Measurements from ENCODE around the gene GCDH.
A peak's percentile ranks its signal among the peaks of the same experiment; 100 is the strongest.

GCDH gene

DNA sequence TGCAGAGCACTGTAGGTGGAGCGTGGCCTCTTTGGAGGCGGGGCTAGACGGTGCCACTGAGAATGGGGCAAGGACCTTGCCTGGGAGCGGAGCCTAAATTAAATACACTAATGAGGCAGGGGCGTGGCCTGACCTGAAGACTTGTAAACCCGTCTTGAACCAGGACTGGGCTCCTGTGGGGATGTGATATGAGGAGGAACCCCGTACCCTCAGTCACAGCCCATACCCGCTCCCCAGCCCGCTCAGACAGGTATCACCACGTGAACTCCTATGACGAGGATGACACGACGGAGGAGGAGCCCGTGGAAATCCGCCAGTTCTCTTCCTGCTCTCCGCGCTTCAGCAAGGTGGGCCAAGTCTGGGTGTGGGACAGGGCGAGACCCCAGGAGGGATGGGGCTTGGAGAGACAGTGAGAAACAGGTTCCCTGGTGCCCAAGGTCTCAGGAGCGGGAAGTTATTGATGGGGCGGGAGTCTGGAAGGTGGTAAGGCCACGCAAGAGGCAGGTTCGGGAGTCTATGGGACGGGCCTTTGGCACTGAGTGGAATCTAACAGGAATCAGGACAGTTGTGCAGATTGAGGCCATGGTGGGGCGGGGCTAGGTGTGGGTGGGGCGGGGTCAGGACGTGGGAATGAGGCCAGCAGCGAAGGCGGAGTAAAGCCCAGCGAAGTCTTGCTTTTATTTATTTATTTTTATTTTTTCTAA is 24.4 kb upstream of the GCDH start:
- DNase-seq (ENCODE audit: low spot score), result no peak
- in situ Hi-C loops (cut with MboI; ENCODE audit: low sequenced_read_pairs, unreplicated experiment), result no loop called here
- TF ChIP-seq, protein P1, sequence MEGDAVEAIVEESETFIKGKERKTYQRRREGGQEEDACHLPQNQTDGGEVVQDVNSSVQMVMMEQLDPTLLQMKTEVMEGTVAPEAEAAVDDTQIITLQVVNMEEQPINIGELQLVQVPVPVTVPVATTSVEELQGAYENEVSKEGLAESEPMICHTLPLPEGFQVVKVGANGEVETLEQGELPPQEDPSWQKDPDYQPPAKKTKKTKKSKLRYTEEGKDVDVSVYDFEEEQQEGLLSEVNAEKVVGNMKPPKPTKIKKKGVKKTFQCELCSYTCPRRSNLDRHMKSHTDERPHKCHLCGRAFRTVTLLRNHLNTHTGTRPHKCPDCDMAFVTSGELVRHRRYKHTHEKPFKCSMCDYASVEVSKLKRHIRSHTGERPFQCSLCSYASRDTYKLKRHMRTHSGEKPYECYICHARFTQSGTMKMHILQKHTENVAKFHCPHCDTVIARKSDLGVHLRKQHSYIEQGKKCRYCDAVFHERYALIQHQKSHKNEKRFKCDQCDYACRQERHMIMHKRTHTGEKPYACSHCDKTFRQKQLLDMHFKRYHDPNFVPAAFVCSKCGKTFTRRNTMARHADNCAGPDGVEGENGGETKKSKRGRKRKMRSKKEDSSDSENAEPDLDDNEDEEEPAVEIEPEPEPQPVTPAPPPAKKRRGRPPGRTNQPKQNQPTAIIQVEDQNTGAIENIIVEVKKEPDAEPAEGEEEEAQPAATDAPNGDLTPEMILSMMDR (IDR thresholded peaks at IDR 0.05; ENCODE audit: borderline replicate concordance, control extremely low read depth, extremely low read depth, insufficient read depth, missing control alignments), result no peak

DNA sequence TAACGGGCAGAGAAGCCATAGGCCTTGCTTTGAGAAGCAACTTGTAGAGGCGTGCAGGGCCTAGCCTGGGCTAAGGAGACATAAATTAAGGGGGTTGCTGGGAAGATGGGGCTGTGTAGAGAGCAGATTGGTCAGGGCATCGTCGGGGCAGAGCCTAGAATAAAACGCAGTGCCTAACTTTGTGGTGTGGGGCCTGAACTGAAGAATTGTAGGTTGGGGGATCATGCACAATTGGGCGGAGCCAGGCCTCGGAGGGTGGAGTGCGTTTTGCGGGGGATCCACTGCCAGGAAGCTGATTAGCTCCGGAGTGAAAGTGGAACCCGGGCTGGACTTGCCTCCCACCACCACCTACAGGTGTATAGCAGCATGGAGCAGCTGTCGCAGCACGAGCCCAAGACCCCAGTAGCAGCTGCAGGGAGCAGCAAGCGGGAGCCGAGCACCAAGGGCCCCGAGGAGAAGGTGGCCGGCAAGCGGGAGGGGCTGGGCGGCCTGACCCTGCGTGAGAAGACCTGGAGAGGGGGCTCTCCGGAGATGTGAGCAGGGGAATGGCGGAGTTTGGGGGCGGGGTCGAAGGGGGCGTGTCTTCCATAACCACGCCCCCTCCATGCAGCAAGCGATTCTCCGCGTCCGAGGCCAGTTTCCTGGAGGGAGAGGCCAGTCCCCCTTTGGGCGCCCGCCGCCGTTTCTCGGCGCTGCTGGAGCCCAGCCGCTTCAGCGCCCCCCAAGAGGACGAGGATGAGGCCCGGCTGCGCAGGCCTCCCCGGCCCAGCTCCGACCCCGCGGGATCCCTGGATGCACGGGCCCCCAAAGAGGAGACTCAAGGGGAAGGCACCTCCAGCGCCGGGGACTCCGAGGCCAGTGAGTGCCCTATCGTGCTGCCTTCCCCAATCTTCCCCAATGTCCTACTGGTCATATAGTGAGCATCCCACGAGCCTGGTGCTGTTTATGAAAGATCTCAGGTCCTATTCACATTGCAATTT is 23.6 kb upstream of the GCDH start:
- TF ChIP-seq, protein P1 (IDR thresholded peaks at IDR 0.05; ENCODE audit: borderline replicate concordance, control extremely low read depth, extremely low read depth, insufficient read depth, missing control alignments), result no peak
- in situ Hi-C loops (cut with MboI; ENCODE audit: low sequenced_read_pairs, unreplicated experiment), result no loop called here
- DNase-seq (ENCODE audit: low spot score), result peak; percentile 97

DNA sequence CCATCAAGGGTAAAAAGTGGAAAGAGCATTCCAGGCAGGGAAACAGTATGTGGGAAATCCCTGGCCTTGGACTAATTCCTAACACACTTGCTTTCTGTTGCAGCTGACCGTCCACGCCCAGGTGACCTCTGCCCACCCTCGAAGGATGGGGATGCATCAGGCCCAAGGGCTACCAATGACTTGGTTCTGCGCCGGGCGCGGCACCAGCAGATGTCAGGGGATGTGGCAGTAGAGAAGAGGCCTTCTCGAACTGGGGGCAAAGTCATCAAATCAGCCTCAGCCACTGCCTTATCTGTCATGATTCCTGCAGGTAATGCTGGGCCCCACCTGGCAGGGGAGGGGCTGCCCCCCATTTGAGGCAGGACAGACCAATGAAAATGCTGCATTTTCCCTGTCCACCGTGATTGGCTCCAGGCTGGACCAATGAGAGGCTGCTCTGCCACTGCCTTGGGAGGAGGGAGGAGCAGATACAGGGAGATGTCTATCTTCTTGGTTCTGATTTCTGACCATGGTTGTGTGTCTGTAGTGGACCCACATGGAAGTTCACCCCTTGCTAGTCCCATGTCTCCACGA is 22.3 kb upstream of the GCDH start:
- DNase-seq (ENCODE audit: low spot score), result peak; percentile 62
- TF ChIP-seq, protein P1 (IDR thresholded peaks at IDR 0.05; ENCODE audit: borderline replicate concordance, control extremely low read depth, extremely low read depth, insufficient read depth, missing control alignments), result no peak
- in situ Hi-C loops (cut with MboI; ENCODE audit: low sequenced_read_pairs, unreplicated experiment), result no loop called here

DNA sequence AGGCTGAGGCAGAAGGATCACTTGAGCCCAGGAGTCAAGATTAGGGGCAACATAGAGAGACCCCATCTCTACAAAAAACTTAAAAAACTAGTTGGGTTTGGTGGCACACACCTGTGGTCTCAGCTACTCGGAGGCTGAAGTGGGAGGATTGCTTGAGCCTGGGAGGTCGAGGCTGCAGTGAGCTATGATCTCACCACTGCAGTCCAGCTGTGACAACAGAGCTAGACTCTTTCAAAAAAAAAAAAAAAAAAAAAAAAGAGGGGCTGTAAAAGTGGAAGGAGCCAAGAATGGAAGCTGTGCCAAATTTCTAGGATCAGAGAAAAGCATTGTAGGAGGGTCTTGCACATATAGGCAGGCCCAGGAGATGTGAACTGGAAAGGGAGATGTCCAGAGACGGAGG is 19.3 kb upstream of the GCDH start:
- TF ChIP-seq, protein P1 (IDR thresholded peaks at IDR 0.05; ENCODE audit: borderline replicate concordance, control extremely low read depth, extremely low read depth, insufficient read depth, missing control alignments), result no peak
- in situ Hi-C loops (cut with MboI; ENCODE audit: low sequenced_read_pairs, unreplicated experiment), result no loop called here
- no peak for DNase-seq (ENCODE audit: low spot score)

DNA sequence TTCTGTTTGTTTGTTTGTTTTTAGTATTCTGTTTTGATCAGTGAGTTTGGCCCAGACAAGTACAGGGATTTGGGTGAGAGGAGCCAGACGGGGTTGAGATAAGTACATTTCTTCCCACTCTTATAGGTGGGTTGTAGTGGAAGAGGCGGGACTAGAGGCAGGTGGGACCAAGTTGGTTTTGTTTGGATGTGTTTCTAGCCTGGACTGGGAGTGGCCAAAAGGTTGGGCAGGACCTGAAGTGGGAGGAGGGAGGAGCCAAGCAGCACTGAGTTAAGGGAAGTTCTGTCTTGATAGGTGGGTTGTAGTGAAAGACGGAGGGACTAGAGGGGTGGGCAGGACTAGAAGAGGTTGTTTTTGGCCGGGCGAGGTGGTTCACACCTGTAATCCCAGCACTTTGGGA is 18.7 kb upstream of the GCDH start:
- in situ Hi-C loops (cut with MboI; ENCODE audit: low sequenced_read_pairs, unreplicated experiment), result no loop called here

More for the DNA sequence above, 18.7 kb upstream of the GCDH start:
- TF ChIP-seq, protein P1 (IDR thresholded peaks at IDR 0.05; ENCODE audit: borderline replicate concordance, control extremely low read depth, extremely low read depth, insufficient read depth, missing control alignments), result no peak
- DNase-seq (ENCODE audit: low spot score), result no peak
